ENCODE results near the gene ULBP2. TPM values are rescaled to one million over a fixed set of nuclear protein-coding genes. Genes with fewer than 3 reads are reported as not detected.

Gene ULBP2
- total RNA-seq, 1 experiment from 2014 or later, result not detected

DNA sequence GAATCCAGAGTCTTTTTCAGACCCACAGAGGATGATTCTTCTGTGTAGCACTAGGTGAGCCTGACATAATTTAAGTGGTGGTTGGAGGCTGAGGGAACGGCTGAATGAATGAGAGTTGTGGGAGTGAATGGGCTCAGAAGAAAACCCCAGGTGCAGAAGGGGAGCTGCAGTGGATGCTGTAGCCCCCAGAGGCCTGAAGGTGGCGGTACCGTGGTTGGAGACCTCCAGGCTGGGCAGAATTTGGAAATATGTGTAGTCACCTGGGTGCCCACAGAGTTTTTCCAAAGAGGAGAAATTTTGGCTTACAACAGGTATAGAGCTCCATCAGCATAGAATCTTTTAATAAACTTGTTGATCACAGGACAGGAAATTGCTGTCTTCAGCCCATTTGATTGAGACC, 12.4 kb upstream of the ULBP2 start:
- H3K56ac ChIP-seq (ENCODE audit: insufficient read length, low read depth, low read length), result no peak overlapping the region
- no peak overlapping the region for H4K91ac ChIP-seq (ENCODE audit: insufficient read length, low read depth, low read length)
- H3K14ac ChIP-seq (ENCODE audit: insufficient read depth, low read length), result no peak overlapping the region
- H3K4me2 ChIP-seq (ENCODE audit: insufficient read depth, insufficient read length, low read length), result no peak overlapping the region
- H3K4me1 Mint-ChIP-seq, result peaks cover 4 to 5% of the 10 kb centered on the region in 2 experiments
- H3T11ph ChIP-seq (ENCODE audit: low read length), result no peak overlapping the region
- TF ChIP-seq, protein P1, sequence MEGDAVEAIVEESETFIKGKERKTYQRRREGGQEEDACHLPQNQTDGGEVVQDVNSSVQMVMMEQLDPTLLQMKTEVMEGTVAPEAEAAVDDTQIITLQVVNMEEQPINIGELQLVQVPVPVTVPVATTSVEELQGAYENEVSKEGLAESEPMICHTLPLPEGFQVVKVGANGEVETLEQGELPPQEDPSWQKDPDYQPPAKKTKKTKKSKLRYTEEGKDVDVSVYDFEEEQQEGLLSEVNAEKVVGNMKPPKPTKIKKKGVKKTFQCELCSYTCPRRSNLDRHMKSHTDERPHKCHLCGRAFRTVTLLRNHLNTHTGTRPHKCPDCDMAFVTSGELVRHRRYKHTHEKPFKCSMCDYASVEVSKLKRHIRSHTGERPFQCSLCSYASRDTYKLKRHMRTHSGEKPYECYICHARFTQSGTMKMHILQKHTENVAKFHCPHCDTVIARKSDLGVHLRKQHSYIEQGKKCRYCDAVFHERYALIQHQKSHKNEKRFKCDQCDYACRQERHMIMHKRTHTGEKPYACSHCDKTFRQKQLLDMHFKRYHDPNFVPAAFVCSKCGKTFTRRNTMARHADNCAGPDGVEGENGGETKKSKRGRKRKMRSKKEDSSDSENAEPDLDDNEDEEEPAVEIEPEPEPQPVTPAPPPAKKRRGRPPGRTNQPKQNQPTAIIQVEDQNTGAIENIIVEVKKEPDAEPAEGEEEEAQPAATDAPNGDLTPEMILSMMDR (conservative IDR thresholded peaks at IDR 0.05), result peak; percentile 81
- H3K18ac ChIP-seq (ENCODE audit: insufficient read length, low read depth, low read length), result no peak overlapping the region
- H3K4ac ChIP-seq (ENCODE audit: low read depth, low read length), result no peak overlapping the region
- no peaks in the 10 kb centered on the region for H4K20me1 ChIP-seq (ENCODE audit: control insufficient read depth, insufficient read depth, insufficient read length)
- H3K27me3 Mint-ChIP-seq (ENCODE audit: low read depth), result peaks cover 92% of the 10 kb centered on the region
- H3K4me1 ChIP-seq (ENCODE audit: insufficient read depth, low read length), result no peaks in the 10 kb centered on the region
- H3K27me3 ChIP-seq (ENCODE audit: insufficient read depth, low read length), result peaks cover 15% of the 10 kb centered on the region
- no peak overlapping the region for H2BK120ac ChIP-seq (ENCODE audit: low read depth, low read length, poor library complexity, severe bottlenecking)
- H3K9me3 Mint-ChIP-seq, result no peaks in the 10 kb centered on the region
- H3K36me3 Mint-ChIP-seq (ENCODE audit: insufficient read depth in 1 of 3, low read depth in 3 of 3), result no peaks in the 10 kb centered on the region
- no CpG with 5 or more reads among the region's 3 CpGs for WGBS (ENCODE audit: extremely low coverage, insufficient read length, low lambda C conversion rate)
- H2BK20ac ChIP-seq (ENCODE audit: low read depth, low read length, poor library complexity, severe bottlenecking), result no peak overlapping the region
- no peak overlapping the region for H3K4me3 Mint-ChIP-seq
- H3K27ac Mint-ChIP-seq, result no peak overlapping the region
- no peak overlapping the region for H2BK12ac ChIP-seq (ENCODE audit: insufficient read length, low read depth, low read length)
- H3K23ac ChIP-seq (ENCODE audit: insufficient read length, low read depth, low read length), result no peak overlapping the region
- no peak overlapping the region for H2AFZ ChIP-seq (ENCODE audit: low read length)
- peaks cover 8% of the 10 kb centered on the region for H3K23me2 ChIP-seq (ENCODE audit: insufficient read length, low read depth, low read length, poor library complexity, severe bottlenecking)
- DNase-seq, result no peak
- H3K9ac ChIP-seq (ENCODE audit: extremely low read depth, insufficient read length, low read length), result no peak overlapping the region
- H3K27ac ChIP-seq (ENCODE audit: insufficient read length, low read depth, low read length), result no peak overlapping the region
- H3K9me3 ChIP-seq (ENCODE audit: control insufficient read depth, low read depth, low read length), result no peaks in the 10 kb centered on the region
- H3K79me2 ChIP-seq (ENCODE audit: insufficient read depth, low read length), result no peaks in the 10 kb centered on the region
- no peak overlapping the region for H2BK5ac ChIP-seq (ENCODE audit: insufficient read length, low read length)
- no peak overlapping the region for H2BK15ac ChIP-seq (ENCODE audit: low read depth, low read length)
- no peak overlapping the region for H4K5ac ChIP-seq (ENCODE audit: insufficient read length, low read depth, low read length)
- H4K8ac ChIP-seq (replicated peaks; ENCODE audit: insufficient read length, low read depth, low read length), result no peak overlapping the region
- no peaks in the 10 kb centered on the region for H3K79me1 ChIP-seq (ENCODE audit: insufficient read depth, low read depth, low read length, poor library complexity, severe bottlenecking)
- no peak overlapping the region for H2AK5ac ChIP-seq (ENCODE audit: insufficient read length, low read length)

Data from H9 (cell line).